ENCODE measurements around the gene KIF5A.
"Not testable (repeated sequence)": the region's sequence is repeated elsewhere in the genome, so short reads cannot be mapped to it uniquely, and the experiment has no call there.

KIF5A gene

GRCh38 chr12:57558864-57559263, 9.0 kb downstream of the KIF5A start:
- no peak for DNase-seq (ENCODE audit: low spot score)

DNA sequence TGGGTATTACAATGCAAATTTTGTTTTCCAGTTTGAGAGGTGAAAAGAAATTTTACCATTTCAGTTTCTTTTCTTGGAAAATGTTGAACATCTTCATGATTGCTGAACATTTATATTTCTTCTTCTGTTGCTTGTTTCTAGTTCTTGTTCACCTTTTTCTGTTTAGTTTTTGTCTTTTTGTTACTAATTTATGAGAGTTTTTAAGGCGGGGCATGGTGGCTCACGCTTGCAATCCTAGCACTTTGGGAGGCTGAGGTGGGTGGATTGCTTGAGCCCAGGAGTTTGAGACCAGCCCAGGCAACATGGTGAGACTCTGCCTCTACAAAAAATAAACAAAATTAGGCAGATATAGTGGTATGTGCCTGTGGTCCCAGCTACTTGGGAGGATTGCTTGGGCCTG, 10.7 kb downstream of the KIF5A start:
- no peak for DNase-seq (ENCODE audit: low spot score)

DNA sequence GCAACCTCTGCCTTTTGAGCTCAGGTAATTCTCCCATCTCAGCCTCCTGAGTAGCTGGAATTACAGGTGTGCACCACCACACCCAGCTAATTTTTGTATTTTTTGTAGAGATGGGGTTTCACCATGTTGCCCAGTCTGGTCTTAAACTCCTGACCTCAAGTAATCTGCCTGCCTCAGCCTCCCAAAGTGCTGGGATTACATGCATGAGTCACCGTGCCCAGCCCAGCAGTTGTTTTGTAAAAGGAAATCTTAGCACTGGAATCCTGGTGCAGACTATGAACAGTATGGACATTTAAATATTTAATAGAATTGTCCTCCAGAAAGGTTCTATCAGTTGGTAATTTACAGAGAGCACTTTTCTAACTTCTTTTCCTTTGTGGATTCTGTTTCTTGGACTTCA, 11.3 kb downstream of the KIF5A start:
- not testable (repeated sequence) for DNase-seq (ENCODE audit: low spot score)

DNA sequence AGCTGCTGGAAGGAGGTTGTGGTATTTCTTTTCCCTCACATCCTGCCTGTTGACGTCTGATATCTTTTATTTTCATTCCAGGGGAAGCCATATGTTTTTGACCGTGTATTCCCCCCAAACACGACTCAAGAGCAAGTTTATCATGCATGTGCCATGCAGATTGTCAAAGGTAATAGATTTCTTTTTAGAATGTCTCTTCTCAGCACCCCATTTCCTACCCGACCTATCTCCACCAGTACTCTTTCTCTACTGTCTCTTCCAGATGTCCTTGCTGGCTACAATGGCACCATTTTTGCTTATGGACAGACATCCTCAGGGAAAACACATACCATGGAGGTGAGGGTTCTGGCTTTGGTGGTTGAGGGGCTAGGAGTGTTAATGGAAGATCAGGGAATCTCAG, 13.5 kb downstream of the KIF5A start:
- no peak for DNase-seq (ENCODE audit: low spot score)

DNA sequence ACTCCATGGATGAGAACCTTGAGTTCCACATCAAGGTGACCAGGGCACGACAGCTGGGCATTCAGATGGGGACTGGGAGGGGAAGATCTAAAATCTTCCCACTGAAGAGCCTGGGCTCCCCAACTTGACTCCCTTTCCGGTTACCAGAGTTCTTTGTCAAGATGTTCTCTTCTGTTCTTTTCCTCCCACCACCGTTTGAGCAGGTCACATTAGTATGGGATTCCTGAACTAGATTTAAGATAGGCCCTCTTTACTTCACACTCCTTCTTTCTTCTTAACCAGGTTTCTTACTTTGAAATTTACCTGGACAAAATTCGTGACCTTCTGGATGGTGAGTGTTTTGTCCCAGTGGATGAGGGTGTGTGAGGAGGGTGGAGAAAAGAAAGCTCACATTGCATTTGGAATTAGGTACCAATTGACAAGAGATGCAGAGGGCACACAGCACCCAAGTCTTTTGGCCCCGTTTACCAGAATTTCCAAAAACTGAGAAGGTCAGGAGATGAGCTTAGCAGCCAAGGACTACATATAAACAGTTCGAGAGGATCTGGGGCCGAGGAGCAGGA, 14.4 kb downstream of the KIF5A start:
- no peak for DNase-seq (ENCODE audit: low spot score)

DNA sequence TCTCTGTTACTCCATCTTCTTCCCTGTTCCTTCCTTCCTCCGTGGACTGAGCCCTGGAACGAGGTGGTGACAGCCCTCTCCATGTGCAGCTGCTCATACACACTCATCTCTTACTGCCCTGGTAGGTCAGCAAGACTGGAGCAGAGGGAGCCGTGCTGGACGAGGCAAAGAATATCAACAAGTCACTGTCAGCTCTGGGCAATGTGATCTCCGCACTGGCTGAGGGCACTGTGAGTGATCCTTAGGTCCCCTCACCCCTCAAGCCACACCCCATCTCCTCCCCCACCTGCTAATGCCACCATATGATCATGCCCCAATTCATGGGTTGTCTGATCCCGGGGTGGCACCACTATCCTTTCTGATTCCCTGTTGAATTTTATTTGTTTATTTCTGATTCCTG, 19.0 kb downstream of the KIF5A start:
- no peak for DNase-seq (ENCODE audit: low spot score)

GRCh38 chr12:57569858-57570257, 20.0 kb downstream of the KIF5A start:
- DNase-seq (ENCODE audit: low spot score), result no peak

- DNase-seq (ENCODE audit: low spot score), result not testable (repeated sequence)
Observed at GRCh38 chr12:57570438-57570837, 20.6 kb downstream of the KIF5A start.

- DNase-seq (ENCODE audit: low spot score), result no peak
Observed at GRCh38 chr12:57571926-57572762, 22.3 kb downstream of the KIF5A start.

GRCh38 chr12:57574795-57575194, 25.0 kb downstream of the KIF5A start:
- DNase-seq (ENCODE audit: low spot score), result no peak

DNA sequence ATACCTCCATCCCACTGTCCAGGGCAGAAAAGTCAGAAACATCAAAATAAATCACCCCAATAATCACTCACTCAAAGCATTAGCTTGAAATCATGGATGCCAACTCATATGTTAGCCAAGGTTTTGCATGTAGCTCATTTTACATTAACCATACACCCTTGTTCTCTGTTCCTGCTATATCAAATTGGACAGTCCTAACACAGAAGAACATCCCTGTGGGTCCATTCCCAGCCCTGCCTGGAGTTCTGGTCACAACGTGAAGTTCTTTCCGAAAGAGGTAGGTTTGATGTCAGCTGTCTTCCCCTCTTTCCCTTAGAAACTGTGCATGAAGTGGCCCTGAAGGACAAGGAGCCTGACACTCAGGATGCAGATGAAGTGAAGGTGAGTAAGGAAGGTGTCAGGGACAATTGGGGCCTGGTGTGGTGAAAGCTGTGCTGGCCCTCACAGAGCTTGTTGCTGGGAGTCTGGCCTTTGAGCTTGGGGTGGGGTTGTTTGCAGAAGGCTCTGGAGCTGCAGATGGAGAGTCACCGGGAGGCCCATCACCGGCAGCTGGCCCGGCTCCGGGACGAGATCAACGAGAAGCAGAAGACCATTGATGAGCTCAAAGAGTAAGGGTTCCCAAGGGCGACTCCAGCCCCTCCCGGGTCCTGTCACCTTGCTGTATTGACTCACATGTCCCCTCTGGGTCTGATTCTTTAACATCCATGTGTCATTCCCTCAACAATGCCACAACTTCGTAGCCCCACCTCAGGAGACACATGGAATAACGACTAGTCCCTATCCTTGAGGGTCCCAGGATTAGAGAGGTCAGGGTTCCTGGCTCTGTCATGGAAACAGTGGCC, 26.1 kb downstream of the KIF5A start:
- no peak for DNase-seq (ENCODE audit: low spot score)

DNA sequence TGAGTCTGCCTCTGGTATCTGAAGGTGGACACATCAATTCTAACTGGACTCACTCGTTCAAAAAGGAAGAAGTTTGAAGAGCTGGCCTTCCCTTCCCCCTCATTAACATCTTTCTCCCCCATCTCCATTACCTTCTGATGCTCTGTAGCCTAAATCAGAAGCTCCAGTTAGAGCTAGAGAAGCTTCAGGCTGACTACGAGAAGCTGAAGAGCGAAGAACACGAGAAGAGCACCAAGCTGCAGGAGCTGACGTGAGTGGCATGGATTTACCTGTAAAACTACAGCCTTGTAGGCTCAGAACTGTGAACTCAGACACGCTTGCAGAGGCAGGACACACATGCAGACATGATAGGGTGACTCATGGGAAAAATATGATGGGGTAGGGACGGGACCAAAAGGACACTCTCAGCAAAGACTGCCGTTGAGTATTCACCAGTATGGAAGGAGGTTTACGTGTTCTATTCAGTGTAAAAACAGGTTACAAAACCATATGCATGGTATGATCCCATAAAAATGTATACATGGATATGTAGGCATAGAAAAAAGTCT, 26.8 kb downstream of the KIF5A start:
- no peak for DNase-seq (ENCODE audit: low spot score)

GRCh38 chr12:57577981-57578758, 28.3 kb downstream of the KIF5A start:
- DNase-seq (ENCODE audit: low spot score), result no peak

- DNase-seq (ENCODE audit: low spot score), result no peak
Observed at GRCh38 chr12:57579011-57579410, 29.2 kb downstream of the KIF5A start.

- no peak for DNase-seq (ENCODE audit: low spot score)
Observed at GRCh38 chr12:57579677-57580465, 30.0 kb downstream of the KIF5A start.

GRCh38 chr12:57580466-57580795, 30.6 kb downstream of the KIF5A start:
- DNase-seq (ENCODE audit: low spot score), result no peak

DNA sequence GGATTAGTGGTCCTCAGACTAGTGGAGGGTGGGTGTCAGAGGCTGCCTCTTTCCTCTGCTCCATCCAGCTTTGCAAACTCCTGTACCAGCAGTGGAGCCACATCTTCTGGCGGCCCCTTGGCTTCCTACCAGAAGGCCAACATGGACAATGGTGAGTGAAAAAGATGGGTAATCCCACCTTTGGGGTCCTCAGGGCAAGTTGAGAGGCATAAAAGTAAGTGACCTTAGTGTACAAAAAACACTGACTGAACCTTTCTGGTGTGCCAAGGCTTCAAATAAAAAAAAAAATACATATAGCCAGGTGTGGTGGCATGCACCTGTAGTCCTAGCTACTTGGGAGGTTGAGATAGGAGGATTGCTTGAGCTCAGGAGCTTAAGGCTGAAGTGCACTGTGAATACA, 32.0 kb downstream of the KIF5A start:
- DNase-seq (ENCODE audit: low spot score), result no peak

DNA sequence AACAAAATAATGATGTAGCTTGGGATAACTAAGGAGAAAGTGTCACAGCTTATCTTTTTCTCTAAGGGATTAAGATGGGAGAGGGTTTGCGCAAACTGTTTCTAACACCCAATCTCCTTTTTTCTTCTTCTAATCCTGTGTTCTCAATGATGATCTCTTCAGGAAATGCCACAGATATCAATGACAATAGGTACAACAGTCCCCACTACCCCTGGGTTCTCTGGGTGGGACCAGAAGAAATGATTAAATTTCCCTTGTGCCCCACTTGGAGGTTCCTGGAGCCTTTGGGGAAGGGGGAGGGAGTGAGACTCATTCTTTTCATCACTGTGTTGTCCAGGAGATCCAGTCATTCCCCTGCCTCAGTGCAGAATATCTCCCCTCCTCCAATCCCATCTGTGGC, 32.6 kb downstream of the KIF5A start:
- DNase-seq (ENCODE audit: low spot score), result no peak

DNA sequence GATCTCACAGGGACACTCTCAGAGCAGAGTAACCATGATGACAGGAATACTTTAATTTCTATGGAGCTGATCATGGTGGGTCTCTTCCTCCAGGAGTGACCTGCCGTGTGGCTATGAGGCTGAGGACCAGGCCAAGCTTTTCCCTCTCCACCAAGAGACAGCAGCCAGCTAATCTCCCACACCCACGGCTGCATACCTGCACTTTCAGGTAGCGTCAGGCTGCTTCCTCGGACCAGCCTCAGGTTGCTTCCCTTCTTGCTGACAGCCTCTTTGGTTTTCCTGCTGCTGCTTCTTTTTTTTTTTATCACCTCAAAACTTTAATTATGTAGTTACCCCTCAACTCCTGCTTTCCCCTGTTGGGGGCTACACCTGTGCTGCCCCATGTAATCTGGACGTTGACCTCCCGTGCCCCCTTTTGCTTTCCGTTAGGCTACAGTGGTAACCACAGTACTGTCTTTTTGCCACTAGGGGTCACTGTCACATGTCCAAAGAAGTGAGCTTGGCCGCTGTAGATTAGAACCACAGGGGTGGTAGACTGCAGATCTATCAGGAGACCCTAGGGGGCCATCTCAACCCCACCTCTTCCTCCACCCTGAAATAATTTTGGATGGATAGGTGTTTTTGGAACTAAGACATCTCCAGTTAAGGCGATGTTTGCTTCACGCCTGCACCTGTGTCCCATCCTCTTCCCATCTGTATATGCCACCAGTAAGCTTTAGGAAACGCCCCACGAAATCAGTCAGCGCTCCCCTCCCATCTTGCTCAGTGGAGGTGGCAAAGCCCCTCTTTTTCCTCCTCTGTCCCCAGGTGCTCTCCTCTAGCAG, 33.4 kb downstream of the KIF5A start:
- DNase-seq (ENCODE audit: low spot score), result peak; percentile 84

GRCh38 chr12:57584050-57584449, 34.2 kb downstream of the KIF5A start:
- no peak for DNase-seq (ENCODE audit: low spot score)
